ENCODE results near the gene ZBED4. TPM values are rescaled to one million over a fixed set of nuclear protein-coding genes. Genes with fewer than 3 reads are reported as not detected.

Gene ZBED4
- total and polyA plus RNA-seq, 2 of the 13 experiments (the other 11 are each of a cell fraction or from before 2014, with no cell fraction given), result 5.4 to 9.6 TPM

GRCh38 chr22:49850021-49850911, 3.4 kb upstream of the ZBED4 start:
- Histone ChIP-seq H3K79me2 (ENCODE audit: insufficient read depth, low read length) (peaks cover 12% of the 10 kb centered on the region), H3K4me1 (ENCODE audit: insufficient read depth, low read length) (peaks cover 48% of the 10 kb centered on the region), H3K27ac (ENCODE audit: extremely low read length, insufficient read depth, low read length) (no peak overlapping the region), H3K36me3 (replicated peaks in 1 of 2; ENCODE audit: control insufficient read depth in 1 of 2, insufficient read depth in 2 of 2, low read length in 2 of 2) (no peaks in the 10 kb centered on the region), H3K4me2 (ENCODE audit: low read depth, low read length) (peak overlapping the region; percentile 78; the same call in 1 of the 2 replicates), H2AFZ (ENCODE audit: low read length) (no peak overlapping the region), H3K9ac (ENCODE audit: insufficient read depth, low read depth, low read length) (no peak overlapping the region), H3K4me3 (replicated peaks in 1 of 3; ENCODE audit: insufficient read depth in 1 of 3, low read depth in 2 of 3, low read length in 3 of 3) (peak overlapping the region in 1 of 3 experiments; percentile 72; a peak in 1 of 6 replicates), H3K9me3 (ENCODE audit: low read length) (no peaks in the 10 kb centered on the region), H4K20me1 (ENCODE audit: insufficient read depth, low read length) (peaks cover 11% of the 10 kb centered on the region; the same call in 1 of the 2 replicates), H3K27me3 (ENCODE audit: control insufficient read depth in 1 of 2, insufficient read depth in 2 of 2, low read length in 2 of 2) (peaks cover 15 to 42% of the 10 kb centered on the region in 2 experiments)
- ChIA-PET CTCF (ENCODE audit: low intra/inter-chr PET ratio, low total read pairs) (no interaction called here), POLR2A (no interaction called here)
- no peak for TF ChIP-seq ZGPAT (CRISPR knock-in tag; IDR thresholded peaks at IDR 0.05)
- 0 out of 2 replicates have a peak, but pooled peaks have one; percentile 38 for TF ChIP-seq EZH2 (conservative IDR thresholded peaks at IDR 0.05; ENCODE audit: low read depth, low read length)
- FAIRE-seq, result no peak
- no TSS peak for BruUV-seq (replicated peaks)
- intact Hi-C loops (cut with micrococcal nuclease; ENCODE audit: unreplicated experiment) (no loop called here), in situ Hi-C loops (cut with HindIII; ENCODE audit: extremely low pct_ligation_motif_present, low pct_unique_long_range_greater_than_20kb) (no loop called here)
- WGBS (ENCODE audit: low lambda C conversion rate), result 44% methylated on average over 15 of the region's 31 CpGs
- ATAC-seq, result no peak
- DNase-seq (ENCODE audit: low spot score), result no peak

- Histone ChIP-seq H3K36me3 (replicated peaks in 1 of 2; ENCODE audit: control insufficient read depth in 1 of 2, insufficient read depth in 2 of 2, low read length in 2 of 2) (no peaks in the 10 kb centered on the region), H3K27me3 (ENCODE audit: control insufficient read depth in 1 of 2, insufficient read depth in 2 of 2, low read length in 2 of 2) (peaks cover 12 to 33% of the 10 kb centered on the region in 2 experiments), H4K20me1 (ENCODE audit: insufficient read depth, low read length) (peaks cover 20% of the 10 kb centered on the region), H3K79me2 (ENCODE audit: insufficient read depth, low read length) (peaks cover 21% of the 10 kb centered on the region), H3K4me3 (replicated peaks in 1 of 3; ENCODE audit: insufficient read depth in 1 of 3, low read depth in 2 of 3, low read length in 3 of 3) (peak overlapping the region in 1 of 3 experiments; percentile 3; a peak in 1 of 6 replicates), H3K9me3 (ENCODE audit: low read length) (no peaks in the 10 kb centered on the region), H3K4me1 (ENCODE audit: insufficient read depth, low read length) (peaks cover 57% of the 10 kb centered on the region), H2AFZ (ENCODE audit: low read length) (no peak overlapping the region), H3K4me2 (ENCODE audit: low read depth, low read length) (peak overlapping the region; percentile 46), H3K9ac (ENCODE audit: insufficient read depth, low read depth, low read length) (no peak overlapping the region), H3K27ac (ENCODE audit: extremely low read length, insufficient read depth, low read length) (no peak overlapping the region)
- intact Hi-C loops (cut with micrococcal nuclease; ENCODE audit: unreplicated experiment) (no loop called here), in situ Hi-C loops (cut with HindIII; ENCODE audit: extremely low pct_ligation_motif_present, low pct_unique_long_range_greater_than_20kb) (no loop called here)
- DNase-seq (ENCODE audit: low spot score), result no peak
- FAIRE-seq, result no peak
- ChIA-PET POLR2A (interaction anchor here (1.6 kb wide), 1 partner anchor 116 kb away, joined by 4 read pairs; no protein-coding TSS in a partner anchor), CTCF (ENCODE audit: low intra/inter-chr PET ratio, low total read pairs) (no interaction called here)
- no TSS peak for BruUV-seq (replicated peaks)
- WGBS (ENCODE audit: low lambda C conversion rate), result 38% methylated on average over 6 of the region's 10 CpGs
- ATAC-seq, result no peak
- TF ChIP-seq PATZ1 (CRISPR knock-in tag; IDR thresholded peaks at IDR 0.05) (peak; percentile 34; the same call in 1 of the 2 replicates), ZFP1 (CRISPR knock-in tag; IDR thresholded peaks at IDR 0.05) (no peak)
Measured at GRCh38 chr22:49850959-49851802, 2.5 kb upstream of the ZBED4 start.

All from HepG2 (cell line).